WTC11 (cell line): ENCODE measurements around the gene EOLA1.

Experiments used
- RELA ChIP-seq: sonication (generic); formaldehyde crosslinking; IDR thresholded peaks from 2 replicates; pipeline ENCODE4 v1.8.1; 2022; ENCODE audit warnings: missing genetic modification reagents, mild to moderate bottlenecking, borderline replicate concordance
- TF ChIP-seq, protein P1 (sequence below): fragments of 200-600 bp; IDR thresholded peaks from 2 replicates; pipeline ENCODE4 v1.8.0; 2022; ENCODE audit warnings: antibody characterized with exemption

DNA sequence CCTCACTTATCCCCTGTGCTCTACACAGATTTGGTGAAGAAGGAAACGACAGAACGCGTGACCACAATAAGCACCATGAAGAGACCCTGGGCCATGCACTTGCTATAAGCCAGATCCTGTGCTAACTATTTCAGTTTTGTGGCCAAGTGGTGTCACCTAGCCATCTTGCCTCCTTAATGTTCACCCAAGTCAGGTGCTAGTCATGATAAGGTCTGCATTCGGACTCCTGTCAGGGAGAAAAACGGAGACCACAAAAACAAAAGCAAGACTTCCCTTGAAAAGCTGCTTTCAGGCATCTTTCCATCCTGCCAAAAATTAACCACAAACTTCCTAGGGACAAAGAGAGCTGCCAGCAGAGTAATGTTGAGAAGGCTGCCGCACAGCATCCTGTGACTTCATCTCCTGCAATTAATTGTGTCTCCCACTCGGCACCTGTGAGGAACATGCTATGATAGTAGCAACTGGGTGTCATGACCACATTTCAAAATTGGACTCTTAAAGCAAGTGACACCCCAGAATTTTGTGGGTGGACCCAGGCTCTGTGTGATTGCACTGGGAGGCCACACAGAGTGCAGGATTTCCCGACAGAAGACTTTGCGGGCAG is 26.9 kb upstream of the EOLA1 start:
- TF ChIP-seq, protein P1, sequence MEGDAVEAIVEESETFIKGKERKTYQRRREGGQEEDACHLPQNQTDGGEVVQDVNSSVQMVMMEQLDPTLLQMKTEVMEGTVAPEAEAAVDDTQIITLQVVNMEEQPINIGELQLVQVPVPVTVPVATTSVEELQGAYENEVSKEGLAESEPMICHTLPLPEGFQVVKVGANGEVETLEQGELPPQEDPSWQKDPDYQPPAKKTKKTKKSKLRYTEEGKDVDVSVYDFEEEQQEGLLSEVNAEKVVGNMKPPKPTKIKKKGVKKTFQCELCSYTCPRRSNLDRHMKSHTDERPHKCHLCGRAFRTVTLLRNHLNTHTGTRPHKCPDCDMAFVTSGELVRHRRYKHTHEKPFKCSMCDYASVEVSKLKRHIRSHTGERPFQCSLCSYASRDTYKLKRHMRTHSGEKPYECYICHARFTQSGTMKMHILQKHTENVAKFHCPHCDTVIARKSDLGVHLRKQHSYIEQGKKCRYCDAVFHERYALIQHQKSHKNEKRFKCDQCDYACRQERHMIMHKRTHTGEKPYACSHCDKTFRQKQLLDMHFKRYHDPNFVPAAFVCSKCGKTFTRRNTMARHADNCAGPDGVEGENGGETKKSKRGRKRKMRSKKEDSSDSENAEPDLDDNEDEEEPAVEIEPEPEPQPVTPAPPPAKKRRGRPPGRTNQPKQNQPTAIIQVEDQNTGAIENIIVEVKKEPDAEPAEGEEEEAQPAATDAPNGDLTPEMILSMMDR = no peak
- TF ChIP-seq RELA (CRISPR knock-in tag) = no peak
